Astrocyte (in vitro differentiated cells and primary cell): ENCODE data around the gene MYOZ3. TPM values are rescaled to one million over a fixed set of nuclear protein-coding genes. Genes with fewer than 3 reads are reported as not detected.

ENCODE experiments used
- DNase-seq: peaks from one replicate; pipeline ENCODE4 v3.0.0-alpha.2; 2010; ENCODE audit warnings: low read depth
- FAIRE-seq: peaks from 2 replicates; lab custom pipeline; 2011; peaks lifted over from hg19 to GRCh38; lab: Jason Lieb, UNC
- H2AFZ ChIP-seq: 2 replicates; pipeline ENCODE4 v1.6.0; 2012; ENCODE audit warnings: low read depth, low read length, inconsistent platforms
- H3K27ac ChIP-seq: 2 replicates; pipeline ENCODE4 v1.5.1; 2011; ENCODE audit warnings: low read depth, low read length, inconsistent platforms
- H3K27me3 ChIP-seq: 2 replicates; pipeline ENCODE4 v1.6.0; 2011; ENCODE audit warnings: low read length, inconsistent platforms; ENCODE audit not compliant: insufficient read depth
- H3K36me3 ChIP-seq: 2 replicates; pipeline ENCODE4 v1.5.1; 2011; ENCODE audit warnings: low read length, inconsistent platforms; ENCODE audit not compliant: insufficient read depth
- H3K4me1 ChIP-seq: 2 replicates; pipeline ENCODE4 v1.5.1; 2011; ENCODE audit warnings: low read length, inconsistent platforms; ENCODE audit not compliant: insufficient read depth
- H3K4me2 ChIP-seq: 2 replicates; pipeline ENCODE4 v1.6.0; 2012; ENCODE audit warnings: low read length, inconsistent platforms
- H3K4me3 ChIP-seq: 2 replicates; pipeline ENCODE4 v1.5.1; 2011; ENCODE audit warnings: low read depth, mild to moderate bottlenecking, low read length, inconsistent platforms; ENCODE audit not compliant: insufficient read depth
- H3K79me2 ChIP-seq: 2 replicates; pipeline ENCODE4 v1.6.0; 2012; ENCODE audit warnings: mild to moderate bottlenecking, low read length, inconsistent platforms; ENCODE audit not compliant: insufficient read depth
- H3K9ac ChIP-seq: 2 replicates; pipeline ENCODE4 v1.6.0; 2012; ENCODE audit warnings: mild to moderate bottlenecking, low read length, inconsistent platforms
- H3K9me3 ChIP-seq: 2 replicates; pipeline ENCODE4 v1.5.1; 2012; ENCODE audit warnings: low read depth, mild to moderate bottlenecking, low read length, inconsistent platforms; ENCODE audit not compliant: insufficient read depth
- H4K20me1 ChIP-seq: 2 replicates; pipeline ENCODE4 v1.6.0; 2012; ENCODE audit warnings: low read length, inconsistent platforms; ENCODE audit not compliant: insufficient read depth
- H3K27ac Mint-ChIP-seq: one replicate; pipeline ENCODE4 v1.8.0; 2021; ENCODE audit warnings: mild to moderate bottlenecking, mixed read lengths; ENCODE audit not compliant: unreplicated experiment
- H3K27me3 Mint-ChIP-seq: one replicate; pipeline ENCODE4 v1.8.0; 2021; ENCODE audit warnings: low read depth, mixed read lengths; ENCODE audit not compliant: unreplicated experiment
- H3K36me3 Mint-ChIP-seq: one replicate; pipeline ENCODE4 v1.8.0; 2021; ENCODE audit warnings: low read depth, mixed read lengths; ENCODE audit not compliant: unreplicated experiment
- H3K4me1 Mint-ChIP-seq: one replicate; pipeline ENCODE4 v1.8.0; 2021; ENCODE audit warnings: low read depth, mixed read lengths; ENCODE audit not compliant: unreplicated experiment
- H3K4me3 Mint-ChIP-seq: one replicate; pipeline ENCODE4 v1.8.0; 2021; ENCODE audit warnings: mild to moderate bottlenecking, moderate library complexity, mixed read lengths; ENCODE audit not compliant: unreplicated experiment
- H3K9me3 Mint-ChIP-seq: one replicate; pipeline ENCODE4 v1.8.0; 2021; ENCODE audit warnings: mild to moderate bottlenecking, mixed read lengths; ENCODE audit not compliant: unreplicated experiment
- EZH2 ChIP-seq: IDR thresholded peaks from 2 replicates; pipeline ENCODE4 v1.6.1; 2012; ENCODE audit warnings: mild to moderate bottlenecking, low read length, inconsistent platforms; ENCODE audit not compliant: insufficient read depth
- total RNA-seq: library from RNA; stranded (reverse); gene quantifications from 2 replicates; pipeline ENCODE4 v1.2.1, GENCODE V29; 2021
- TF ChIP-seq, protein P1 (sequence below): IDR thresholded peaks from 2 replicates; pipeline ENCODE4 v1.5.1; 2011; ENCODE audit warnings: low read depth, mild to moderate bottlenecking, inconsistent platforms, low read length, moderate library complexity; ENCODE audit not compliant: insufficient read depth

MYOZ3 gene
- total RNA-seq, 1 donor from 2014 or later, result 5.5 TPM

DNA sequence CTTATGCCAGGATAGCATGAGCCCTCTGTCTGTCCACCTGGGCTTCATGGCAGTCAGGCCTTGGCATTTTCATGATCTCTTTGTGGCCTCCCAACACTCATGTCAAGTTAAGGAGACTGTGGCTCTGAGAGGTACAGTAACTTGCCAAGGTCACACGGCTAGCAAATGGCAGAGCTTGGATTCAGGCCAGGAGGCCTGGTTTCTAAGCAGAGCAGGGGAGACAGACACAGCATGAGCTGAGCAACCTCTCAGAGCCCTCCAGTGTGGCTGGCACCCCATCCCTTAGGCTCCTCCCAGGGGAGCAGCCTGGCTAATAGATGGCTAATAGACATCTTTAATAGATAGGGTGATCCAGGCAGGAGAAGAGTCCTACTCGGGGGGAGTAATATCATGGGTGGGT is 16.5 kb upstream of the MYOZ3 start:
- Histone ChIP-seq H3K4me1 (peaks cover 57% of the 10 kb centered on the region), H3K4me2 (peak overlapping the region; percentile 67), H2AFZ (no peak overlapping the region), H3K79me2 (peaks cover 70% of the 10 kb centered on the region), H3K36me3 (no peaks in the 10 kb centered on the region), H3K9me3 (no peaks in the 10 kb centered on the region), H4K20me1 (peaks cover 58% of the 10 kb centered on the region), H3K9ac (peak overlapping the region; percentile 40), H3K27me3 (no peaks in the 10 kb centered on the region), H3K27ac (peak overlapping the region; percentile 5), H3K4me3 (no peak overlapping the region)
- Mint-ChIP-seq H3K27ac (peak overlapping the region; percentile 91), H3K27me3 (peaks cover 6% of the 10 kb centered on the region), H3K36me3 (peaks cover 19% of the 10 kb centered on the region), H3K9me3 (peaks cover 2% of the 10 kb centered on the region), H3K4me1 (peaks cover 58% of the 10 kb centered on the region), H3K4me3 (peak overlapping the region; percentile 74)
- no peak for TF ChIP-seq EZH2
- no peak for FAIRE-seq
- no peak for DNase-seq

- DNase-seq, result peak; percentile 80
- no peak for TF ChIP-seq EZH2
- TF ChIP-seq, protein P1, sequence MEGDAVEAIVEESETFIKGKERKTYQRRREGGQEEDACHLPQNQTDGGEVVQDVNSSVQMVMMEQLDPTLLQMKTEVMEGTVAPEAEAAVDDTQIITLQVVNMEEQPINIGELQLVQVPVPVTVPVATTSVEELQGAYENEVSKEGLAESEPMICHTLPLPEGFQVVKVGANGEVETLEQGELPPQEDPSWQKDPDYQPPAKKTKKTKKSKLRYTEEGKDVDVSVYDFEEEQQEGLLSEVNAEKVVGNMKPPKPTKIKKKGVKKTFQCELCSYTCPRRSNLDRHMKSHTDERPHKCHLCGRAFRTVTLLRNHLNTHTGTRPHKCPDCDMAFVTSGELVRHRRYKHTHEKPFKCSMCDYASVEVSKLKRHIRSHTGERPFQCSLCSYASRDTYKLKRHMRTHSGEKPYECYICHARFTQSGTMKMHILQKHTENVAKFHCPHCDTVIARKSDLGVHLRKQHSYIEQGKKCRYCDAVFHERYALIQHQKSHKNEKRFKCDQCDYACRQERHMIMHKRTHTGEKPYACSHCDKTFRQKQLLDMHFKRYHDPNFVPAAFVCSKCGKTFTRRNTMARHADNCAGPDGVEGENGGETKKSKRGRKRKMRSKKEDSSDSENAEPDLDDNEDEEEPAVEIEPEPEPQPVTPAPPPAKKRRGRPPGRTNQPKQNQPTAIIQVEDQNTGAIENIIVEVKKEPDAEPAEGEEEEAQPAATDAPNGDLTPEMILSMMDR, result no peak
- no peaks in the 10 kb centered on the region for H3K27me3 ChIP-seq
- Mint-ChIP-seq H3K27ac (peak overlapping the region; percentile 91), H3K4me1 (peaks cover 54% of the 10 kb centered on the region), H3K36me3 (peaks cover 19% of the 10 kb centered on the region), H3K27me3 (peaks cover 6% of the 10 kb centered on the region), H3K4me3 (no peak overlapping the region), H3K9me3 (peaks cover 2% of the 10 kb centered on the region)
- peak overlapping the region; percentile 40 for H3K9ac ChIP-seq
- no peak overlapping the region for H3K27ac ChIP-seq
- H3K4me1 ChIP-seq, result peaks cover 50% of the 10 kb centered on the region
- peak; percentile 58 for FAIRE-seq
- peaks cover 77% of the 10 kb centered on the region for H3K79me2 ChIP-seq
- no peaks in the 10 kb centered on the region for H3K36me3 ChIP-seq
- H3K4me3 ChIP-seq, result no peak overlapping the region
- no peaks in the 10 kb centered on the region for H3K9me3 ChIP-seq
- peak overlapping the region; percentile 67 for H3K4me2 ChIP-seq
- H4K20me1 ChIP-seq, result peaks cover 65% of the 10 kb centered on the region
- no peak overlapping the region for H2AFZ ChIP-seq
These were observed 15.9 kb upstream of the MYOZ3 start for GRCh38 chr5:150645070-150645700.

GRCh38 chr5:150647275-150648251 is 13.5 kb upstream of the MYOZ3 start:
- Mint-ChIP-seq H3K36me3 (peaks cover 27% of the 10 kb centered on the region), H3K27ac (no peak overlapping the region), H3K4me1 (peaks cover 41% of the 10 kb centered on the region), H3K27me3 (peaks cover 19% of the 10 kb centered on the region), H3K4me3 (no peak overlapping the region), H3K9me3 (peaks cover 2% of the 10 kb centered on the region)
- no peak overlapping the region for H3K4me3 ChIP-seq
- H3K27me3 ChIP-seq, result no peaks in the 10 kb centered on the region
- H3K4me1 ChIP-seq, result peaks cover 27% of the 10 kb centered on the region
- DNase-seq, result no peak
- FAIRE-seq, result no peak
- peaks cover 83% of the 10 kb centered on the region for H3K79me2 ChIP-seq
- H3K9ac ChIP-seq, result no peak overlapping the region
- no peaks in the 10 kb centered on the region for H3K9me3 ChIP-seq
- H3K4me2 ChIP-seq, result peak overlapping the region; percentile 24
- no peak for TF ChIP-seq EZH2
- TF ChIP-seq, protein P1, result no peak
- H3K27ac ChIP-seq, result no peak overlapping the region
- H3K36me3 ChIP-seq, result peaks cover 3% of the 10 kb centered on the region
- H2AFZ ChIP-seq, result no peak overlapping the region
- H4K20me1 ChIP-seq, result peaks cover 89% of the 10 kb centered on the region
